Psoas muscle (tissue), 8 donors: ENCODE measurements around the gene UPK2. TPM values are rescaled to one million over a fixed set of nuclear protein-coding genes. Genes with fewer than 3 reads are reported as not detected.

Experiments
- ATAC-seq, 4 donors: fragments of 200-7000 bp; cut with Tn5 transposase; one replicate each; pipeline ENCODE4 v1.9.1; 2020; ENCODE audit warnings: moderate library complexity in 3 of 4, mild to moderate bottlenecking in 2 of 4
- DNase-seq, 2 donors: peaks; one replicate each; pipeline ENCODE4 v3.0.0-alpha.2; 2020
- H3K27ac ChIP-seq: fragments of 200-600 bp; one replicate; pipeline ENCODE4 v1.8.0; 2022
- H3K27me3 ChIP-seq, 3 donors: fragments of 200-600 bp in 1 of 3; one replicate each; pipeline versions ENCODE4 v1.6.1 to v1.8.0; 2013 to 2022; ENCODE audit warnings: low read length in 2 of 3, mild to moderate bottlenecking in 2 of 3, moderate library complexity in 1 of 3; ENCODE audit not compliant: insufficient read depth in 3 of 3
- H3K36me3 ChIP-seq, 2 donors: fragments of 200-600 bp in 1 of 2; one replicate each; pipeline versions ENCODE4 v1.6.1 to v1.8.0; 2013 to 2022; ENCODE audit warnings: low read depth in 1 of 2, mild to moderate bottlenecking in 1 of 2, moderate library complexity in 1 of 2; ENCODE audit not compliant: insufficient read depth in 1 of 2
- H3K4me1 ChIP-seq: fragments of 200-600 bp; one replicate; pipeline ENCODE4 v1.8.0; 2022
- H3K4me3 ChIP-seq: fragments of 200-600 bp; one replicate; pipeline ENCODE4 v1.8.0; 2022; ENCODE audit warnings: mild to moderate bottlenecking
- H3K9me3 ChIP-seq: fragments of 200-600 bp; one replicate; pipeline ENCODE4 v1.8.0; 2022
- CTCF ChIP-seq: fragments of 200-600 bp; IDR thresholded peaks from one replicate; pipeline ENCODE4 v1.8.0; 2022; ENCODE audit warnings: antibody characterized with exemption
- WGBS, 3 donors: extraction: QIAGEN DNeasy Blood & Tissue Kit; methylation state at CpG; one replicate each; pipeline versions ENCODE4 v1.1.6 to v1.1.7; 2013; 5-methylcytosine and 5-hydroxymethylcytosine counted together
- intact Hi-C, 2 donors: fragments of 100-400 bp; cut with DNase I; formaldehyde crosslinking; loops; one replicate each; pipeline versions ENCODE4 v1.11.0 to v1.14.2; 2022
- polyA plus RNA-seq, 3 donors: library from polyadenylated mRNA; stranded (reverse); fragments of 200-250 nt; gene quantifications; one replicate each; pipeline ENCODE4 v1.2.3, GENCODE V29; 2013
- total RNA-seq, 4 donors: library from RNA; stranded (reverse); fragmentation: NEBNext Ultra II Directional in 2 of 4; extraction: Animal tissue kit (Norgen Biotek cat#: 25700) in 2 of 4; gene quantifications; one replicate each; pipeline versions ENCODE4 v1.2.1 to v1.2.4, GENCODE V29; 2021 to 2023
- donor health status: healthy with polysubstance abuse.
- donor health status: DM: no; HTN: no; CAD: no; lungs with moderate emphysema.
- donor health status: Bipolar disorder and iron deficiency.
- donor health status: healthy.
- donor health status: DM: yes; HTN: yes; CAD: no.
- donor health status: DM: no; HTN: no; CAD: no.
- donor health status: DM: no; HTN: no; CAD: no.
- donor health status: DM: yes; HTN: yes; CAD: no.

Gene UPK2
- total and polyA plus RNA-seq, 7 donors = 0.23 TPM; not detected in 6

- H3K27me3 ChIP-seq = no peaks in the 10 kb centered on the region
- H3K4me1 ChIP-seq = no peaks in the 10 kb centered on the region
- no peaks in the 10 kb centered on the region for H3K9me3 ChIP-seq
- intact Hi-C loops = loop anchor here in 1 of 2 donors (5.0 kb wide), 1 partner anchor 33 kb away; the partner anchor contains the start of gene FOXR1
- H3K4me3 ChIP-seq = no peak overlapping the region
- ATAC-seq (no peak), DNase-seq (no peak)
- WGBS, 3 donors = 60 to 72% (median 68%) methylated on average over 8 of the region's 8 CpGs
- H3K36me3 ChIP-seq = no peaks in the 10 kb centered on the region
- no peak overlapping the region for H3K27ac ChIP-seq
- TF ChIP-seq CTCF = no peak
Measured at GRCh38 chr11:118939404-118939915, 16.6 kb upstream of the UPK2 start.

GRCh38 chr11:118939953-118940598 lies 16.0 kb upstream of the UPK2 start:
- no peak overlapping the region for H3K4me3 ChIP-seq
- ATAC-seq (no peak), DNase-seq (no peak)
- 56 to 62% (median 60%) methylated on average over 13 of the region's 13 CpGs for WGBS, 3 donors
- H3K9me3 ChIP-seq = no peaks in the 10 kb centered on the region
- intact Hi-C loops = loop anchor here in 1 of 2 donors (5.0 kb wide), 1 partner anchor 32 kb away; the partner anchor contains the start of gene FOXR1
- no peaks in the 10 kb centered on the region for H3K4me1 ChIP-seq
- no peaks in the 10 kb centered on the region for H3K36me3 ChIP-seq
- no peak overlapping the region for H3K27ac ChIP-seq
- no peaks in the 10 kb centered on the region for H3K27me3 ChIP-seq
- TF ChIP-seq CTCF = no peak

- WGBS, 3 donors = 19 to 31% (median 29%) methylated on average over 2 of the region's 2 CpGs
- DNase-seq (no peak), ATAC-seq (no peak)
- Histone ChIP-seq H3K4me3 (no peak overlapping the region), H3K36me3 (no peaks in the 10 kb centered on the region), H3K27me3 (peaks cover 0 to 5% (median 0%) of the 10 kb centered on the region in 3 donors), H3K4me1 (no peaks in the 10 kb centered on the region), H3K27ac (no peak overlapping the region), H3K9me3 (no peaks in the 10 kb centered on the region)
- no peak for TF ChIP-seq CTCF
- intact Hi-C loops = no loop called here
Measured at GRCh38 chr11:118947091-118947490, 9.0 kb upstream of the UPK2 start.

GRCh38 chr11:118948000-118948399 lies 8.1 kb upstream of the UPK2 start:
- no peaks in the 10 kb centered on the region for H3K4me1 ChIP-seq
- WGBS, 3 donors = 69 to 80% (median 71%) methylated on average over 3 of the region's 3 CpGs
- intact Hi-C loops = no loop called here
- H3K4me3 ChIP-seq = no peak overlapping the region
- no peak for TF ChIP-seq CTCF
- peaks cover 0 to 5% (median under 1%) of the 10 kb centered on the region in 3 donors for H3K27me3 ChIP-seq
- no peaks in the 10 kb centered on the region for H3K9me3 ChIP-seq
- no peaks in the 10 kb centered on the region for H3K36me3 ChIP-seq
- H3K27ac ChIP-seq = no peak overlapping the region
- ATAC-seq (no peak), DNase-seq (no peak)
